Right lobe of liver (tissue), 6 donors: Measurements from ENCODE around the gene CASKIN1. TPM values are rescaled to one million over a fixed set of nuclear protein-coding genes. Genes with fewer than 3 reads are reported as not detected.
A peak's percentile ranks its signal among the peaks of the same experiment; 100 is the strongest.

Experiments used
- ATAC-seq, 4 donors: fragments of 200-7000 bp; cut with Tn5 transposase; one replicate each; pipeline ENCODE4 v1.9.1; 2020; ENCODE audit warnings: mild to moderate bottlenecking in 4 of 4, moderate library complexity in 4 of 4
- DNase-seq, 3 donors: peaks; one replicate each; pipeline ENCODE4 v3.0.0-alpha.2; 2020
- H3K27ac ChIP-seq, 3 donors: fragments of 200-600 bp; one replicate each; pipeline ENCODE4 v1.8.0; 2022
- H3K27me3 ChIP-seq, 2 donors: fragments of 200-600 bp; one replicate each; pipeline ENCODE4 v1.8.0; 2022
- H3K36me3 ChIP-seq, 4 donors: fragments of 200-600 bp; sonication (generic) in 1 of 4; one replicate each; pipeline versions ENCODE4 v1.5.1 to v1.8.0; 2017 to 2022; ENCODE audit warnings: control low read depth in 1 of 4
- H3K4me1 ChIP-seq, 4 donors: fragments of 200-600 bp; sonication (generic) in 1 of 4; one replicate each; pipeline versions ENCODE4 v1.5.1 to v1.8.0; 2017 to 2022; ENCODE audit warnings: control low read depth in 1 of 4
- H3K4me3 ChIP-seq, 3 donors: fragments of 200-600 bp; one replicate each; pipeline ENCODE4 v1.8.0; 2022
- H3K9me3 ChIP-seq, 4 donors: fragments of 200-600 bp; sonication (generic) in 1 of 4; one replicate each; pipeline versions ENCODE4 v1.5.1 to v1.8.0; 2017 to 2022; ENCODE audit warnings: control low read depth in 1 of 4
- POLR2A ChIP-seq: fragments of 450-650 bp; IDR thresholded peaks from one replicate; pipeline ENCODE4 v1.6.1; 2017; ENCODE audit warnings: antibody characterized with exemption, mild to moderate bottlenecking
- WGBS: methylation state at CpG from one replicate; pipeline ENCODE4 v1.1.6; 2018; ENCODE audit warnings: low coverage, low lambda C conversion rate; ENCODE audit not compliant: insufficient coverage; ENCODE audit errors: missing lambda C conversion rate; 5-methylcytosine and 5-hydroxymethylcytosine counted together
- intact Hi-C, 2 donors: fragments of 100-400 bp; cut with DNase I; formaldehyde crosslinking; loops; one replicate each; pipeline versions ENCODE4 v1.11.2 to v1.14.1; 2022
- total RNA-seq, 6 experiments: library from RNA; depleted of rRNA in 2 of 6; stranded (reverse); fragments of >200 nt in 2 of 6; fragmentation: NEBNext Ultra II Directional in 3 of 6; extraction: Animal tissue kit (Norgen Biotek cat#: 25700) in 3 of 6; gene quantifications; one replicate each; pipeline versions ENCODE4 v1.1.0 to v1.2.4, GENCODE V29; 2016 to 2023
- TF ChIP-seq, protein P1 (sequence below), 4 donors: fragments of 200-600 bp in 3 of 4; fragments of 450-650 bp in 1 of 4; IDR thresholded peaks; one replicate each; pipeline versions ENCODE4 v1.5.1 to v1.8.0; 2016 to 2022; ENCODE audit warnings: antibody characterized with exemption in 4 of 4, mild to moderate bottlenecking in 2 of 4
- donor health status: DM: no; HTN: yes; CAD: no.
- donor health status: DM: no; HTN: no; CAD: no.
- donor health status: DM: no; HTN: no; CAD: no.
- donor health status: DM: no; HTN: yes; CAD: no.
- donor health status: DM: no; HTN: yes; CAD: no.

The CASKIN1 gene
- total RNA-seq, 6 experiments from 2014 or later = not detected

DNA sequence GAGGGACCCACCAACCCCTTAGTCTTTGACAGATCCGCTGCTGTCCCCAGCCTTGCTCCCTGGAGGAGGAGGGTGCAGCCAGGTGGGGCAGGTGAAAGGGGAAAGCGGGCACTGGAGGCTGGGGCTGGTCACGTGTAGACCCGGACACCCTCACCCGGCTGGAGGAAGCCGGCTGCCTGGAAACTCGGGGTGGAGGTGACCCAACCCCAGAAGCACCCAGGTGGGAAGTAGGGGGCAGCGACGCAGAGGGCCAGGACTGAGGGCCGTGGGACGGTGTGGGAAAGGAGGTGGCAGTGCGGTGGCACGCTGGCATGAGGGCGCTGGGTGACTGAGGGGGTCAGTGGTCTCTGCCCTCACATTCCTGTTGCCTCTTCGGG is 38.2 kb downstream of the CASKIN1 start:
- no peaks in the 10 kb centered on the region for H3K9me3 ChIP-seq
- H3K27me3 ChIP-seq = no peaks in the 10 kb centered on the region
- WGBS = 34% methylated on average over 8 of the region's 15 CpGs
- peak overlapping the region; percentile 65 to 95 (median 67) for H3K27ac ChIP-seq
- peaks cover 0 to 70% (median 22%) of the 10 kb centered on the region in 4 donors for H3K4me1 ChIP-seq
- DNase-seq (peak in 1 of 3 donors; percentile 78), ATAC-seq (peak in 1 of 4 donors; percentile 3)
- TF ChIP-seq, protein P1, sequence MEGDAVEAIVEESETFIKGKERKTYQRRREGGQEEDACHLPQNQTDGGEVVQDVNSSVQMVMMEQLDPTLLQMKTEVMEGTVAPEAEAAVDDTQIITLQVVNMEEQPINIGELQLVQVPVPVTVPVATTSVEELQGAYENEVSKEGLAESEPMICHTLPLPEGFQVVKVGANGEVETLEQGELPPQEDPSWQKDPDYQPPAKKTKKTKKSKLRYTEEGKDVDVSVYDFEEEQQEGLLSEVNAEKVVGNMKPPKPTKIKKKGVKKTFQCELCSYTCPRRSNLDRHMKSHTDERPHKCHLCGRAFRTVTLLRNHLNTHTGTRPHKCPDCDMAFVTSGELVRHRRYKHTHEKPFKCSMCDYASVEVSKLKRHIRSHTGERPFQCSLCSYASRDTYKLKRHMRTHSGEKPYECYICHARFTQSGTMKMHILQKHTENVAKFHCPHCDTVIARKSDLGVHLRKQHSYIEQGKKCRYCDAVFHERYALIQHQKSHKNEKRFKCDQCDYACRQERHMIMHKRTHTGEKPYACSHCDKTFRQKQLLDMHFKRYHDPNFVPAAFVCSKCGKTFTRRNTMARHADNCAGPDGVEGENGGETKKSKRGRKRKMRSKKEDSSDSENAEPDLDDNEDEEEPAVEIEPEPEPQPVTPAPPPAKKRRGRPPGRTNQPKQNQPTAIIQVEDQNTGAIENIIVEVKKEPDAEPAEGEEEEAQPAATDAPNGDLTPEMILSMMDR (IDR thresholded peaks at IDR 0.05) = no peak
- TF ChIP-seq POLR2A = no peak
- peak overlapping the region; percentile 66 to 95 (median 81) for H3K4me3 ChIP-seq
- intact Hi-C loops = no loop called here
- H3K36me3 ChIP-seq = no peaks in the 10 kb centered on the region

DNA sequence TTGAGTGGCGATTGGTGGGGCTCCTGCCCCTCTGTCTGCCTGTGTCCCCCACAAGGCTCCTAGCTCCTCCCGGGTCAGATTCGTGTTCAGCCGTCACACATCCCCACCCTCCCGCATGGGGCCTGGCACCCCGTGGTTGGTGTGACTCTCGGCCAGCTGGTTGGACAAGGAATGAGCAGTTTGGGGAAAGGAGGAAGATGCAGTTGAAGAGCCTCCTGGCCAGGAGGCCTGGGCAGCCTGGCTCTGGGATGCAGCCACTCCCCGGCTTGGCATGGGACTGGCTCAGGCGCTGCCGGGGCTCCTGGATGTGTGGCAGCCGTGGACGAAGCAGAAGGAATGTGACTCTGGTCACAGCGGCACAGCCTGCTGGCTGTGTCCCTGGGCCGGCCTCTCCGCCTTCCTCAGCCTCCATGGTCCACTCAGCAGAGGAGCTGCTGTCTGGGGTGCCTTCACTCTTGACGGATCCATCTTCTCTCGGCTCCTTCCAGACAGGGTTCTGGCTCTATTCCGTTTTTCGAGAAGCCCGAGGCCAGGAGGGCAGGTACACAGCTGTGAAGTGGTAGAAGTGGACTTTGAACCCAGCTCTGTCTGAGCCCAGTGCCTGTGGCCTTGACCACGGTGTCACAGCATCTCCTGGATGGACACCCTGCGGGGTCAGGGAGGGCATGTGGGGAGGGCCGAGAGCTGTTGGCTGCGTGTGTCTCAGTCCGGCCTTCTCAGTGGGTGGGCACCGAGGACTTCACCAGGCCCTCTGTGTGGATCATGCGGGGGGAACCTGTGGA is 38.7 kb downstream of the CASKIN1 start:
- DNase-seq (peak; percentile 83 to 94 (median 93)), ATAC-seq (peak; percentile 32 to 61 (median 46))
- Histone ChIP-seq H3K27me3 (no peaks in the 10 kb centered on the region), H3K4me1 (peaks cover 0 to 71% (median 24%) of the 10 kb centered on the region in 4 donors), H3K4me3 (peak overlapping the region; percentile 66 to 95 (median 81)), H3K9me3 (no peaks in the 10 kb centered on the region), H3K36me3 (no peaks in the 10 kb centered on the region), H3K27ac (peak overlapping the region; percentile 67 to 95 (median 77))
- intact Hi-C loops = no loop called here
- peak; percentile 23 for TF ChIP-seq POLR2A
- TF ChIP-seq, protein P1 (IDR thresholded peaks at IDR 0.05) = no peak
- 18% methylated on average over 8 of the region's 27 CpGs for WGBS

DNA sequence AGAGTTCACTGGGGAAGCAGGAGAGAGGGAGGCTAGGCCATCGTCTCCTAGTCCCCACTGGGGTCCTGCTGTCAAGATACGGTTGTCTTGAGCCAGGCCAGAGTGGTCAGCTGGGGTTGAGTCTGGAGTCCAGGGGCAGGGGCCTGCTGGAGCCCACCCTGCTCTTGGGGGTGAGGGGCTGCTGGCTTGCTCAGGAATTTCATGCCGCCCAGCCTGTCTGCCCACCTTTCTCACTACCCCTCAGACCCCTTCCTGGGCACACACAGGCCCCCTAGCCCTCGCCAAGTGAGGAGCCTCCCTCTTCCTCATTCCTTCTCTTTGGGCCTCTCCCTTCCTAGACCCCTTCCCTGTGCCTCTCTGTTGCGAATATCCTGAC is 39.6 kb downstream of the CASKIN1 start:
- DNase-seq (no peak), ATAC-seq (no peak)
- Histone ChIP-seq H3K9me3 (no peaks in the 10 kb centered on the region), H3K4me3 (peak overlapping the region; percentile 66 to 95 (median 81)), H3K4me1 (peaks cover 0 to 71% (median 28%) of the 10 kb centered on the region in 4 donors), H3K27ac (peak overlapping the region; percentile 67 to 95 (median 77)), H3K36me3 (peaks cover 0 to 2% (median 0%) of the 10 kb centered on the region in 4 donors), H3K27me3 (no peaks in the 10 kb centered on the region)
- intact Hi-C loops = no loop called here
- TF ChIP-seq, protein P1 (IDR thresholded peaks at IDR 0.05) = no peak
- no peak for TF ChIP-seq POLR2A
- 24% methylated on average over 3 of the region's 5 CpGs for WGBS

DNA sequence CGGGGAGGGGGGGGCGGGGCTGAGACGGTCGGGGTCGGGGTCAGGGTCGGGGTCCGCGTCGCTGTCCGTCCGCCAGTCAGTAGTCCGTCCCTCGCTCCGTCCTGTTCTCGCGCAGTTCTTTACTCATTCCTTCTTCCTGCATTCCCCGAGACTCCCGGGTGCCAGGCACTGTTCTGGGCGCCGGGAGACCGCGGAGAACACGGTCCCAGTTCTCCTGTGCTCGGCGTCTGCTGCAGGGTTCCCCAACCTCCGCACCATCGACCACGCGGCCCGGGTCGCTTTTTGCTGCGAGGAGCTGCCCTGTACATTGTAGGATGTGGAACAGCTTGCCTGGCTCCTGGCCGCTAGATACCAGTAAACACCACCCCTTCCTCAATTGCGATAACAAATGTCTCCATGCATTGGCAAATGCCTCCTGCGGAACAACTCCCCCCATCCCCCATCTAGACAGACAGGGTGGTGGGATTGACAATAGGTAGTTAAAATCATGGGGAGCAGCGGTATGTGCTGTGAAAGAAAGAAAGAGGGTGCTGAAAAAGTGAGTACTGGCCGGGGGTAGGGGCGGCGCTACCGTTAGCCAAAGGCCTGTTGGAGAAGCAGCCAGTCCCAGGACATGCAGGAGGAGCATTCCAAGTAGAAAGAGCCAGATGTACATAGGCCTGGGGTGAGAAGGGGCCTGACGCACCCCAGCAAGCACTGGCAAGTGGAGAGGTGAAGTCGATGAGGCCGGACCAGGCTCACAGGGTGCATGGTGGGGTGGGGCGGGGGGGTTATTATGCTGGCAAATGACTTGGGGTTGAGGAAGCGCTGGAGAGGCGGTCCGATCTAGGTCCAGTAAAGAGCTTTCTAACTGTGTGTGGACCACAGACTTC is 40.2 kb downstream of the CASKIN1 start:
- peak overlapping the region; percentile 66 to 95 (median 81) for H3K4me3 ChIP-seq
- H3K36me3 ChIP-seq = peaks cover 0 to 7% (median 0%) of the 10 kb centered on the region in 4 donors
- no peaks in the 10 kb centered on the region for H3K9me3 ChIP-seq
- ATAC-seq (no peak), DNase-seq (no peak)
- TF ChIP-seq, protein P1 (IDR thresholded peaks at IDR 0.05) = no peak
- TF ChIP-seq POLR2A = no peak
- H3K4me1 ChIP-seq = peaks cover 0 to 71% (median 31%) of the 10 kb centered on the region in 4 donors
- H3K27ac ChIP-seq = peak overlapping the region; percentile 67 to 95 (median 77)
- WGBS = 6% methylated on average over 24 of the region's 47 CpGs
- H3K27me3 ChIP-seq = no peaks in the 10 kb centered on the region
- intact Hi-C loops = no loop called here
